Activated CD4-positive, CD25-positive, alpha-beta regulatory T cell treated with anti-CD3 and anti-CD28 coated beads, Interleukin-2, amount 50 U/mL, for 24 hours (primary cell): ENCODE measurements around the gene MAOB.
"Not testable (repeated sequence)": the region's sequence is repeated elsewhere in the genome, so short reads cannot be mapped to it uniquely, and the experiment has no call there.

Source experiments
- ATAC-seq, 2 donors: fragments of 150-1000 bp; cut with Tn5 transposase; one replicate each; pipeline ENCODE4 v1.10.0; 2021; ENCODE audit warnings: mild to moderate bottlenecking in 1 of 2, moderate library complexity in 1 of 2

The MAOB gene

GRCh38 chrX:43753637-43754036, 128.6 kb downstream of the MAOB start:
- no peak for ATAC-seq

GRCh38 chrX:43750248-43750676, 132.0 kb downstream of the MAOB start:
- ATAC-seq: peak; percentile 69 to 72

DNA sequence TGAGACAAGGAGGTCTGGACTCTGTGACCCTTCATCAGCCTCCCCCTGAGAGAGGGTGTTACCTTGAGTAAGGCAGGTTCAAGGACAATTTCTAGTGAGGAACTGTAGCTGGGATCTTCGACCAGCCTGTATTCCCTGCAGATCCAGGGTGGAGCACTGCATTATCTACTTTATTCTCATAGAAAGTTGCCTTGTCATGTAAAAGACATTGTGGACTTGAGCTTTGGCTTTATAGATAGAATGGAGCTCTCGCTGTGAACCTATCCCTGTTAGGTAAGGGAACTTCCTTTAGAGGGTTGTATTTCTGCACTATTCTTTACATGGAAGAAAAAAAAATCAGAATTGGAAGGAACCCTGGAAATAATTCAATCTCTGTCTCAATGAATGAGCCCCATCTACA, 134.8 kb downstream of the MAOB start:
- no peak for ATAC-seq

DNA sequence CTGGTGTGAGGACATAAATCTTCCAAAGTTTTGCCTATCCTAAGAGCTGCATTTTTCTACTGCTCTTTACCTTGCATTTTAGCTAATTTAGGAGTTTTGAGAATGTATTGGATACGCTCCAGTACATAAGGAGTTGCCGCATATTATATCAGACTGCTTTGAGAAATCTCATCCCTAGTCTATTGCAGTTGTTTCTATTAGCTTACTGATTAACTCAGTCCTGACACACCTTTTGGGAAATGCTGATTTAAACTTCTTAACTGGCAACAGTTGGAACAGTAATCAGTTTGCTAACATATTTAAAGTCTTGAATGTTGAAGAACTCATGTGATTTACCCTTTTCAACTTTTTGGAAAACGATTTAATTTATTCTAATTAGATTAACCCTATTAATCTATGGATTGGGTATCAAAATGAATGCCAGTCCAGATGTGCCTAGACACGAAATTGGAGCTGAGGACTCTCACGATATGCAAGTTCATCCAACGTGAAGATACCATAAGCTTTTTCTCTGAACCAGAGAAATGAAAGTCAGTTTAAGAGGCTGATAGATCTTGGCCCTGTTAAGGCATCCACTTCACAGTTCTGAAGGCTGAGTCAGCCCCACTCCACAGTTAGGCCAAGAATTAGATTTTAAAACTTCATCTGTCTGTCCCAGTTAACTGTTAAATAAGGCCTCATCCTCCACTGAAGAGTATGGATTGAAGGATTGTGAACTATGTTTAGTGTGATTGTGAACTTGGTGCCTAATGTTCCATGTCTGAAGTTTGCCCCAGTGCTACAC, 136.1 kb downstream of the MAOB start:
- ATAC-seq: no peak

DNA sequence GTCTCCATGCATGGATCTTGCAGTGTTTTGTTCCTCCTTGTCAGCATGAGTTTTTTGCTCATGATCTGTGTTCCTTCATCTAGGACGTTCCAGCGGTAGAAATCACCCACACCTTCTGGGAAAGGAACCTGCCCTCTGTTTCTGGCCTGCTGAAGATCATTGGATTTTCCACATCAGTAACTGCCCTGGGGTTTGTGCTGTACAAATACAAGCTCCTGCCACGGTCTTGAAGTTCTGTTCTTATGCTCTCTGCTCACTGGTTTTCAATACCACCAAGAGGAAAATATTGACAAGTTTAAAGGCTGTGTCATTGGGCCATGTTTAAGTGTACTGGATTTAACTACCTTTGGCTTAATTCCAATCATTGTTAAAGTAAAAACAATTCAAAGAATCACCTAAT, 138.0 kb downstream of the MAOB start:
- ATAC-seq: no peak

- no peak for ATAC-seq
Observed at GRCh38 chrX:43743100-43743822, 139.0 kb downstream of the MAOB start.

DNA sequence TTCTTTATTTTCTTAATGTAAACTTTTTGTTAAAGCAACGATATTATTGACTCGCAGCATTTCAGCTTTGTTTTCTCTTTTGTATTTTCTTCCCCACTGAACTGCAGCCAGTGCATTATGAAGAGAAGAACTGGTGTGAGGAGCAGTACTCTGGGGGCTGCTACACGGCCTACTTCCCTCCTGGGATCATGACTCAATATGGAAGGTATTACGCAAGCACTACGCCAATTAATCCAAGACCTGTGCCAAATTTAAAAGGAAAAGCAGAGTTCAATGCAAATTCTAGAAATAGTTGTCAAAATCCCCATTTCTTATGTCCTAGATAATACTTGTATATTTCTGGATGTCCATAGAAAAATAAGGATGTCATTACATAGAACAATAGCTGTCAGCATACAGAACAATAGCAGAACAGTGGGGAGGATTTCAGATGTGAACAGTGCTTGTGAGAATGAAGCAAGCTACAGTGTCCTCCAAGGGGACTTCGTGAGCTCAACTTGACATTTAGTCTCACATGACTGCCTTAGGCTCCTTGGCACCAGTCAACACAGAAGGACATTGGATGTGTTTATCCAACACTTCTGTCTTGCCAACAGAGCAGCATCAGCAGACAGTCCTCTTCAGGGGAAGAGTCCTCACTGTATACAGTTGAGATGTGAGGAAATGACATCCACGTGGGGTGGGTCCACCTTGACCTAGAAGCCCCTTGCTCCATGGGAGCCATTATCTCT, 140.2 kb downstream of the MAOB start:
- no peak for ATAC-seq

GRCh38 chrX:43735957-43736356, 146.3 kb downstream of the MAOB start:
- no peak for ATAC-seq

DNA sequence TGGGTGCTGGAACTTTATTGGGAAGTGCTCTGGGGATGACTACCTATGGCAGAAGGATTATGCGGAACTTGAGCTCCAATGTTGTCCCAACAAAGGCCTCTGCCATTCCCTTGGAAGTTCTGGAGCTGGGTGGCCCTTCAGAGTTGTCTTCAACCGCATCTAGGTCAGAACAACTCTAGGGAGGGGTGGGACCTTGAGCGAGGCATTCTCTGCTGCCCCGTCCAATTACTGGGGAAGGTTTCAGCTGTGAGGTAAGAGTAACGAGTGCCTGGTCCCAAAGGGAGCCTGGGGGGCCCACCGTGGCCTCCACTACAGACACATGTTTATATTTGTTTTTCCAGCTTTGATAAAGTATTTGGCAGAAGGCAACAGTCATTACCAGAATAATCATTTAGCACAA, 146.7 kb downstream of the MAOB start:
- no peak for ATAC-seq

- ATAC-seq: no peak
Observed at GRCh38 chrX:43734444-43734843, 147.8 kb downstream of the MAOB start.

GRCh38 chrX:43733699-43734098, 148.6 kb downstream of the MAOB start:
- ATAC-seq: no peak

DNA sequence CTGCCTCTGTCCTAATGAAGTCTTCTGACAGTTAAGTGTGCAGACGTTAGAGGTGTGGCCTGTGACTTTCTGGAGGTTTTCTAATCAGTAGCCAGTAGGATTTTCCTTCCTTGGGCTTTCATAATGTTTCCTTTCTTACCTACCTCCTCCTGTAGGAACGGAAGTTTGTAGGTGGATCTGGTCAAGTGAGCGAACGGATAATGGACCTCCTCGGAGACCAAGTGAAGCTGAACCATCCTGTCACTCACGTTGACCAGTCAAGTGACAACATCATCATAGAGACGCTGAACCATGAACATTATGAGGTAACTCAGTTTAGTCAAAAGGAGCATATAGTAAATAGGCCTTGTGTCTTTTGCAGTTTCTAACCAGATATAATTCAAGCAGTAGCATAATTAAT, 151.2 kb downstream of the MAOB start:
- no peak for ATAC-seq

DNA sequence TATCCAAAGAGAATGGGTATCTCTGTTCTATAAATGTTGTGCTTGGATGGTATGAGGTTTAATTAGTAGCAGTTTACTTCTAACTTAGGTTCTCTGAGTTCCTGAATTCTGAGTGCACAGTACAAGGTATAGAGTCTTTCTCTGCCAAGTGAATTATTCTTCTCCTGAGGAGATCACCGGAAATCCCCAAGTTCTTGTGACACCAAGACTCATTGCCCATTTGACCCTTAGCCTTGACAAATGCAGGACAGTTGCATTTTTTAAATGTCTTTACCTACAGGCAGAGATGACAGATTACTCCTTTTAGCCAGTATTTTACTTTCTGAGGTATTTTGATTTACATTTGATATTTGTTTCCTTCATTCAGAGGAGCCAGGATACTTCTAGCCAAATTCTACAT, 153.3 kb downstream of the MAOB start:
- ATAC-seq: no peak

- no peak for ATAC-seq
Observed at GRCh38 chrX:43728002-43728401, 154.2 kb downstream of the MAOB start.

DNA sequence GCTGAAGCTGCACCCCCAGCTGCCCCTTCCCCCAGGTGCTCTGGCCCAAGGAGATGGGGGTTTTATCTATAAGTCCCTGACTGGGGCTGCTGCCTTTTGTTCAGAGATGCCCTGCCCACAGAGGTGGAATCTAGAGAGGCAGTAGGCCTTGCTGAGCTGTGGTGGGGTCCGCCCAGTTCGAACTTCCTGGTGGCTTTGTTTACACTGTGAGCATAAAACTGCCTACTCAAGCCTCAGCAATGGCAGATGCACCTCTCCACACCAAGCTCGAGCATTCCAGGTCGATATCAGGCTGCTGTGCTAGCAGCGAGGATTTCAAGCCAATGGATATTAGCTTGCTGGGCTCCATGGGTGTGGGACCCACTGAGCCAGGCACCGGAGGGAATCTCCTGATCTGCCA, 155.0 kb downstream of the MAOB start:
- not testable (repeated sequence) for ATAC-seq

DNA sequence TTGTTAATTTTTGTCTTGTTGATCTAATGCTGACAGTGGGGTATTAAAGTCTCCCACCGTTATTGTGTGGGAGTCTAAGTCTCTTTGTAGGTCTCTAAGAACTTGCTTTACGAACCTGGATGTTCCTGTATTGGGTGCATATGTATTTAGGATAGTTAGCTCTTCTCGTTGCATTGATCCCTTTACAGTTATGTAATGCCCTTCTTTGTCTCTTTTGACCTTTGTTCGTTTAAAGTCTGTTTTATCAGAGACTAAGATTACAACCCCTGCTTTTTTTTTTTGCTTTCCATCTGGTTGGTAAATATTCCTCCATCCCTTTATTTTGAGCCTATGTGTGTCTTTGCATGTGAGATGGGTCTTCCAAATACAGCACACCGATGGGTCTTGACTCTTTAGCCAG, 157.0 kb downstream of the MAOB start:
- ATAC-seq: not testable (repeated sequence)

GRCh38 chrX:43720961-43721360, 161.3 kb downstream of the MAOB start:
- no peak for ATAC-seq

GRCh38 chrX:43720082-43720481, 162.2 kb downstream of the MAOB start:
- no peak for ATAC-seq

GRCh38 chrX:43718956-43719355, 163.3 kb downstream of the MAOB start:
- no peak for ATAC-seq

- no peak for ATAC-seq
Observed at GRCh38 chrX:43718546-43718945, 163.7 kb downstream of the MAOB start.

- no peak for ATAC-seq
Observed at GRCh38 chrX:43718081-43718480, 164.2 kb downstream of the MAOB start.

DNA sequence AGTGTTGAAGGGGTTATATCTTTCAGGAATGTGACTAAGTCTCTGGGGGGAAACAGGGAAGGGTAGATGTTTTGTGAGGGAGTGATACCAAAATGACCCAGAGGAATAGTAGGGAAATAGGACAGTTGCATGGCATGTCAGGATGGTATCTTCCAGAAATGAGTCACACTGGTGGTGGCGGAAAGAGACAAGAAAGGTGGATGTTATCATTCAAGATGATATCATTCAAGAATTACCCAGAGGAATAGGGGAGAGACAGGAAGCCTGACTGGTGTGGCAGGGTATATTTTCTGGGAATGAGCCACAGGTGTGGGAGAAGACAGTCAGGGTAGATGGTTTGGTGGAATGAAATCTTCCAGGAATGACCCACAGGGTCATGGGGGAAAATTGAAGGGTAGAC, 165.1 kb downstream of the MAOB start:
- ATAC-seq: no peak

DNA sequence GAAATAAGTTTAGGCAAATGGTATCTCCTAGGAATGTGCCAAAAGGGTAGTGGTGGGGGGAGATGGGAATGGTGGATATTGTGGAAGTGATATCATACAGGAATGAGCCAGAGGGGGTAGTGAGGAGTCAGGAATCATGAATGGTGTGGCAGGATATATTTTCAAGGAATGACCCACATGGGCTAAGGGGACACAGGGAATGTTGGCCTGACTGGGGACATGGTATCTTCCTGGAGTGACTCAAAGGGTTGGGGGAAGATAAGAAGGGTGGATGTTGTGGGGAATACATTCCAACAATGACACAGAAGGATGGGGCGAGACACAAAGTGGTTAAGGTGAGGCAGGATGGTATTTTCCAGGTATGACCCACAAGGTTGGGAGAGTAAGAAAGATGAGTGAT, 165.6 kb downstream of the MAOB start:
- no peak for ATAC-seq
